DND-41 (cell line): ENCODE results near the gene CKAP2L.

ENCODE experiments used
- ATAC-seq: fragments of 200-7000 bp; cut with Tn5 transposase; 3 replicates; pipeline ENCODE4 v1.9.1; 2021; ENCODE audit warnings: low read depth; ENCODE audit not compliant: insufficient read depth
- DNase-seq: peaks from one replicate; pipeline ENCODE4 v3.0.0-alpha.2; 2020
- H2AFZ ChIP-seq: 2 replicates; pipeline ENCODE4 v1.6.0; 2012; ENCODE audit warnings: low read depth, low read length
- H3K27ac ChIP-seq: 2 replicates; pipeline ENCODE4 v1.5.1; 2012; ENCODE audit warnings: low read length, inconsistent platforms
- H3K27me3 ChIP-seq: fragments of 200-600 bp; sonication (generic); 2 replicates; pipeline ENCODE4 v1.6.0; 2012; ENCODE audit warnings: low read length, mild to moderate bottlenecking, inconsistent platforms; ENCODE audit not compliant: insufficient read depth, poor library complexity
- H3K36me3 ChIP-seq: 2 replicates; pipeline ENCODE4 v1.5.1; 2012; ENCODE audit warnings: low read length, inconsistent platforms; ENCODE audit not compliant: insufficient read depth
- H3K4me1 ChIP-seq: 2 replicates; pipeline ENCODE4 v1.5.1; 2012; ENCODE audit warnings: mild to moderate bottlenecking, low read length; ENCODE audit not compliant: insufficient read depth
- H3K4me2 ChIP-seq: 2 replicates; pipeline ENCODE4 v1.6.0; 2012; ENCODE audit warnings: mild to moderate bottlenecking, moderate library complexity, low read length, inconsistent platforms; ENCODE audit not compliant: insufficient read depth
- H3K4me3 ChIP-seq, 2 experiments: fragments of 200-600 bp in 1 of 2; shearing (Covaris generic) in 1 of 2; 2 replicates each; pipeline ENCODE4 v1.5.1; 2012 to 2016; ENCODE audit warnings: inconsistent platforms in 2 of 2, low read length in 2 of 2, mild to moderate bottlenecking in 2 of 2, low read depth in 1 of 2, moderate library complexity in 1 of 2
- H3K79me2 ChIP-seq: 2 replicates; pipeline ENCODE4 v1.6.0; 2012; ENCODE audit warnings: low read length, inconsistent platforms; ENCODE audit not compliant: insufficient read depth
- H3K9ac ChIP-seq: 2 replicates; pipeline ENCODE4 v1.6.0; 2012; ENCODE audit warnings: low read depth, mild to moderate bottlenecking, inconsistent platforms, low read length, moderate library complexity
- H3K9me3 ChIP-seq: 2 replicates; pipeline ENCODE4 v1.5.1; 2012; ENCODE audit warnings: low read length, moderate library complexity, mild to moderate bottlenecking, inconsistent platforms; ENCODE audit not compliant: insufficient read depth, severe bottlenecking
- H4K20me1 ChIP-seq: 2 replicates; pipeline ENCODE4 v1.6.0; 2012; ENCODE audit warnings: low read length; ENCODE audit not compliant: insufficient read depth
- CTCF ChIP-seq: IDR thresholded peaks from 2 replicates; pipeline ENCODE4 v1.5.1; 2012; ENCODE audit warnings: borderline replicate concordance, low read length, moderate library complexity, mild to moderate bottlenecking; ENCODE audit not compliant: poor library complexity, severe bottlenecking; ENCODE audit errors: extremely low read depth
- EZH2 ChIP-seq: IDR thresholded peaks from 3 replicates; pipeline ENCODE4 v1.6.1; 2012; ENCODE audit warnings: borderline replicate concordance, low read depth, mild to moderate bottlenecking, moderate library complexity, low read length, inconsistent platforms; ENCODE audit not compliant: severe bottlenecking

The CKAP2L gene

DNA sequence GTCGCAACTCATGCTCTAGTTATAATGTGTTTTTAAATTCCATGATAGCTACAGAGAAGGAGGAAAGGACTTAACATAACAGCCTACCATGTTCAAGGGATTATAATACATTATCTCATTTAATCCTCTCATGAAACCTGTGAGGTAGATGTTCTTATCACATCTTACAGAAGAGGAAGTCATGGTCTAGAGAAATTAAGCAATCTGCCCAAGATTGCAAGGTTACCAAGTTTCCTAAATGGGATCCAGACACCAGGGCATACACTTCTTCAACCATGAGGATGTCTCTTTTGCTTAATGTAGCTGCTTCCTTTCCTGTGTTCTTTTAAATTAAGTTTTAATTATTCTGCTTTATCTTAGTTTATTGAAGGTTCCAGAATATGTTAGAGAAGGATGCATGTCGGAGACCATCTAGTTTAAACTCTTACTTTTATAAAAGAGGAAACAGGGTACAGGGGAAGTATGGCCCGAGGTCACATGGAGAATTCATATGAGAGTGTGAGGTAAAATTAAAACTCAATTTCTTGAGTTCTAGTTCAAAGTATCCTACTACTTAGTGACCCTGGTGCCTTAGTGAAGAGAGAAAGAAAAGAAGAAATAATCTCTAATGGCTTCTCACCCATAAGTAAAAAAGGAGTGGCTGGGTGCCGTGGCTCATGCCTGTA lies 23.5 kb upstream of the CKAP2L start:
- TF ChIP-seq CTCF (no peak), EZH2 (no peak)
- Histone ChIP-seq H3K9me3 (no peaks in the 10 kb centered on the region), H2AFZ (no peak overlapping the region), H3K27ac (no peak overlapping the region), H3K4me3 (no peak overlapping the region), H3K4me2 (no peak overlapping the region), H3K36me3 (no peaks in the 10 kb centered on the region), H4K20me1 (no peaks in the 10 kb centered on the region), H3K27me3 (peaks cover 11% of the 10 kb centered on the region), H3K9ac (no peak overlapping the region), H3K4me1 (no peaks in the 10 kb centered on the region), H3K79me2 (no peaks in the 10 kb centered on the region)
- ATAC-seq, result no peak
- no peak for DNase-seq

GRCh38 chr2:112787294-112787693 lies 22.9 kb upstream of the CKAP2L start:
- no peak for ATAC-seq
- no peak for TF ChIP-seq EZH2
- TF ChIP-seq CTCF, result no peak
- Histone ChIP-seq H2AFZ (no peak overlapping the region), H3K9ac (no peak overlapping the region), H3K79me2 (no peaks in the 10 kb centered on the region), H3K4me1 (no peaks in the 10 kb centered on the region), H3K9me3 (no peaks in the 10 kb centered on the region), H3K4me3 (no peak overlapping the region), H3K27me3 (peaks cover 12% of the 10 kb centered on the region), H4K20me1 (no peaks in the 10 kb centered on the region), H3K4me2 (no peak overlapping the region), H3K27ac (no peak overlapping the region), H3K36me3 (no peaks in the 10 kb centered on the region)
- no peak for DNase-seq

DNA sequence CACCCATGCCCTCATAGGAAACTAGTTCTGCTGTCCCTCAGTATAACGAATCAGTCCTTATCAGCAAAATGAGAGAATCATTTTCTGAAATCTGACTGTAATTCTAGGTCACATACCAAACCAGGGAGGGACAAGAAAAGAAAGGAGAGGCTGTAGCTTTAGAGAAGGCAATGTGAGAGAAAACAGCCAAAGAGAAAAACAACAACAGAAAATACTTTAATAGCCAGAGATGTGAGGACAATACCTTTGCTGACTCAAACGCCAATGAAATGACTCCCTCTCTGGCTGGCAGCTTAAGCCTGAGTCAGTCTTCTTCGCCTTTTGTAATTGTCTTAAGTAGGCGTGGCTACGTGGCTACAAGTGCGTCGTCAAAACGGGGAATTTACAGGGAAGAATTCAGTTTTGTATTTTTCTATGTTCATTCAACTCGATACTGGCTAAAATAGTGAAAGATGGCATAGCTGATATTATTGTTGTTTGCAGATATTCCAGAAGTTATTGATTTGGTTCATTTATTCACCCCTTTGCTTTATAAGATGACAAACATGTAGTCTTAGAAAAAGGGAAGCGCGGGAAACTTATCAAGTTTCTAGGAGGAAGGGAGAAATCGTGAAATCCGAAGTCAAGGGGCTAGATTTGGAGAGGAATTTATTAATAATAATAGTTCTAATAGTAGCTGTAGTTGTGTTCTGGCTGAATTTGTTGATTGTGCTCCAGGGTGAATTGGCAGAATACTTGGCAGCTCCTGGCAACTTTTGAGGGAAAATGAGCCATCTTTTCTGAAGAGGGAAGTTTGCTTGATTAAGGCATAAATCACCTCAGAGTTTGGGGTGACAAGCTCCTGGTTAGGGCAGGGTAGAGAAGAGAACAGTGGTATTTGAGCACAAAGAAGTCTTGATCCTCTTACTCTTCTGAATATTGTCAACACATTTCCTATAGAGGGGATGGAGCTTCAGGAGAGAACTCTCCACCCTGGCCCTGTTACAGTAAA lies 20.1 kb upstream of the CKAP2L start, which contains the start of gene IL1A:
Gene IL1A (minus strand): TSS at position 295 of the 991 bp plus-strand sequence. CDS start 723 bp downstream, outside the sequence.
- peaks cover 19% of the 10 kb centered on the region for H3K27me3 ChIP-seq
- H2AFZ ChIP-seq, result no peak within 1 kb of the TSS
- no peak within 1 kb of the TSS for H3K4me2 ChIP-seq
- DNase-seq, result no peak
- ATAC-seq, result no peak
- H3K36me3 ChIP-seq, result no peaks in the 10 kb centered on the region
- no peak within 1 kb of the TSS for H3K4me3 ChIP-seq
- H3K9ac ChIP-seq, result no peak within 1 kb of the TSS
- TF ChIP-seq CTCF, result no peak
- no peak for TF ChIP-seq EZH2
- H3K27ac ChIP-seq, result no peak within 1 kb of the TSS
- H3K9me3 ChIP-seq, result no peaks in the 10 kb centered on the region
- H3K79me2 ChIP-seq, result no peaks in the 10 kb centered on the region
- no peaks in the 10 kb centered on the region for H4K20me1 ChIP-seq
- H3K4me1 ChIP-seq, result no peaks in the 10 kb centered on the region
